Astrocyte of the hippocampus (primary cell): ENCODE data around the gene VWA8.
"Not testable (repeated sequence)": the region's sequence is repeated elsewhere in the genome, so short reads cannot be mapped to it uniquely, and the experiment has no call there.

ENCODE experiments used
- DNase-seq: peaks from one replicate; pipeline ENCODE4 v3.0.0; 2011; ENCODE audit warnings: low read depth, low spot score

Gene VWA8

DNA sequence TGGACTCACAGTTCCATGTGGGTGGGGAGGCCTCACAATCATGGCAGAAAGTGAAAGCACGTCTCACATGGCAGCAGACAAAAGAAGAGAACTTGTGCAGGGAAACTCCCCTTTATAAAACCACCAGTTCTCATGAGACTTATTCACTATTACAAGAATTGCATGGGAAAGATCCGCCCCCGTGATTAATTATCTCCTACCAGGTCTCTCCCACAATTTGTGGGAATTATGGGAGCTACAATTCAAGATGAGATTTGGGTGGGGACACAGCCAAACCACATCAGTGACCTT lies 157.5 kb downstream of the VWA8 start:
- not testable (repeated sequence) for DNase-seq

DNA sequence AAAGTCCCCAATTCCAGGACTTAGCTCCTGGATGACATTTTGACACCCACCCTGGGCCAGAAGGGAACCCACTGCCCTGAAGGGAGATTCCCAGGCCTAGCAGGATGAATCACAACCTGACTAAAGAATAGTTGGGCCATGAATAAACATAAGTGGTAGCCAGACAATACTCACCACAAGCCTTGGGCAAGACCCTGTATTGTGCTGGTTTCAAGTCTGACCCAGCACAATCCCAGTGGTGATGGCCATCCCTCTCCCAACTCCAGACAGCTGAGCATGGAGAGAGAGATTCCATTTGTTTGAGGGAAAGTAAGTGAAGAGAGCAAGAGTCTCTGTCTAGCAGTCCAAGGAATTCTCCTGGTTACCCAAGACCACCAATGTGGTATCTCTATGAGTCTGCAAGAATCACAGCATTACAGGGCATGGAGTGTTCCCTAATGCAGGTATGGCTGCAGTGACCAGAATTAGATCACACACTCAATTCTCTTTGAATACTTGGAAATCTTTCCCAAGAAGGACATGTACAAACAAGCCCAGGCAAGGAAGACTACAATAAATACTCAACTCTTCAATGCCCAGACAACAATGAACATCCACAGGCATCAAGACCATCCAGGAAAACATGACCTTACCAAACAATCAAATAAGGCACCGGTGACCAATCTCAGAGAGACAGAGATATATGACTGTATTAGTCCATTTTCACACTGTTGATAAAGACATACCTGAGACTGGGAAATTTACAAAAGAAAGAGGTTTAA lies 158.0 kb downstream of the VWA8 start:
- peak; percentile 79 for DNase-seq

DNA sequence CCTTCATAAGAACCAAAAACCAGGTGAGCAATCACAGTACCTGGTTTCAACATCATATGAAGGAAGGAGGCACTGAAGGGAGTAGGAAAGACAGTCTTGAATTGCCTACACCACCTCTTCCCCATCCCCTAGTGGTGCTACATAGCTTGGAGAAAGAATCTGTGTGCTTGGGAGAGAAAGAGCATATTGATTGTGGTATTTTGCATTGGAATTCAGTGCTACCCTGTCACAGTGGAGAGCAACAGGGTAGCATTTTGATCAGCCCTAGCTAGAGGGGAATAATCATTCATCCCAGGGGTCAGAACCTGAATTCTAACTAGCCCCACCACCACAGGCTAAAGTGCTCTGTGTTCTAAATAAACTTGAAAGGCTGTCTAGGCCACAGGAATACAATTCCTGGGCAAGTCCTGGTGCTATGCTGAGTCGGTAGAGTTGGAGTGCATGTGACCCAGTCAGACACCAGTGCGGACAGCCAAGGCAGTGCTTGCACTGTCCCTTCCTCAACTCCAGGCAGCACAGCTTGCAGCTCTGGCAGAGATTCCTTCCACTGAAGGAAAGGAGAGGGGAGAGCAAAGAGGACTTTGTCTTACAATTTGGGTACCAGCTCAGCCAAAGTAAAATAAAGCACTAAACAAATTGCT lies 158.7 kb downstream of the VWA8 start:
- DNase-seq = peak; percentile 49

DNA sequence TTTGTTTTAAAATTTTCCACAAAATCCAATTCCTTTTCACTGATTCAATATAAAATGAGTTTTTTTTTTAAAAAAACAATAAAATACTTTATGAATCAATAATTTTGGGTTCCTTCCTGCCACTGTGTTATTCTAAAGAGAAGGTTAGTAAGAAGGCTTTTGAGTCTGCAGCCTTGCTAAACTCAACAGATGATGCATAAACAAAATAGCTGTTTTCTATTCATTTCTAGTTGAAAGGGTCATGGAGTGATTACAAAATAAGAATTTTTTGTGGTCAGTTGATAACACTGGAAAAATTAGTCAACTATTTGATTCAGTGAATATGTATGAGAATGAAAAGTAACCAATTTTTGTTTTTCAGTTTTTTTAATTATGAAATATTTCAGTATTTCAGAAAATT lies 169.9 kb downstream of the VWA8 start:
- DNase-seq = no peak

DNA sequence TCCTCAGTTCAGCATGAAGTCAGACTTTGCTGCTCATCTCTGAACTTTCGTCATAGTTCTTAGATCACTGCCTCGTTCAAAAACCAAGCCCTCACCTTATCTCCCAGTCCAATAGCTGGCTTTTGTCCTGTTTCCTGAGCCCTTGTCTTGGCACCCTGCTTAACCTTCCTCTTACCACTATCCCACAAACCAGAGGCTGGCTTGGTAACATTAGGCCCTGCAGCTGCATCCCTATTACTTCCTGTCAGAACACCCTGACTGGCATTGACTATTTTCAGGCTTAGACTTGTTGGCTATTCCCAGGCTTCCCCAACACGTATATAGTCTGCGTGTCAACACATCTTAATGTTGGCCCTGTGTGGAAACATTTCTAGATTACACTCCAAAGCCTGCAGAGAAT lies 172.4 kb downstream of the VWA8 start:
- no peak for DNase-seq

DNA sequence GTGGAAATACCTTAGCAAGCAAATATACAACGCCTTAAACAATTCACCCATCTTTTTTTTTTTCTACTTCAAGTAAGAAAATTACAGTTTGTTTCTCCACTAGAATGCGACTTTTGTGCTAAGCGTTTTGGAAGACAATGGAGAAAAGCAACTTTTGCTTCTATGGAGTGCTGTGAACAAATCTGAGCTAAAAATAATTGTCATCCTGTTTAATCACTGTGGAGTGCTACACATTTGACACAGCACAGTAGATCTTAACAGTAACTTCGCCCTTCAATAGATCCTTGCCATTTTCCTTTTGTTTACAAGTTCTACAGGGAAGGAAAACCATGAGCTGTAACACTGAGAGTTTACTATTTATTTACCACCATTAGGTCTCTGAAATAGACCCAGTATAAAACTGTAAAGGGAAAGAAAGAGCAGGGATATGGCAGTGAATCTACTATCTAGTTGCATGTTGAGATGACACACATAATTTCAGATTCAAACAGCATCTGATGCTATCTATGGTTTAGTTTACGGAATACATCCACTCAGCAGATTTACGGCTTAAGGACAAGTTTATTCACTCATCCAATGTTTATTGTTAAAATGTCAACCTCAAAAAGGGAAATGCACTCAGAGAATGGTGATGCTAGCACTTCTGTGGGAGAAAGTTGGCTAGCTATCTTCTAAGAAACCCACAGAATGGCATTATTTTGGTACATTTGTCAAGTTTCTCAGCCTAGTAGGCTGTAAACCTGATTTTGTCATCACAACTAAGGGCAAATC lies 175.3 kb downstream of the VWA8 start:
- DNase-seq = no peak

DNA sequence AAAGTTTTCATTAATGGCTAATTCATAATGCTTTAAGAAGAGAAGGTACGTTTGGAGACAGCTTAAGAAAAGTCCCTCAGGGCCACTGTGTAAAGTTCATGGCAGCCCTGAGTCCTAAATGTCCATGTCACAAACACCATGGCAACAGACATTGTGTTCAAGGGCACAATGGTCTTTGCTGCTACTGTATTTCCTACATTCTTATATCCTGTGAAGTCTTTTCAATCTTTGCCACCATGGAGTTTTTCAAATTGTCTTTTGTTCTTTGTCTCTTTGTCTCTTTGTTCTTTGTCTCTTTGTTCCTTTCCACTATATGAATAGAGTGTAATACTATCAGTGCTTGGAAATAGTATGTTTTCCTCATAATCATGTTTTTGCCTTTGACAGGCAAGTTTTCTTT lies 178.8 kb downstream of the VWA8 start:
- DNase-seq = no peak

DNA sequence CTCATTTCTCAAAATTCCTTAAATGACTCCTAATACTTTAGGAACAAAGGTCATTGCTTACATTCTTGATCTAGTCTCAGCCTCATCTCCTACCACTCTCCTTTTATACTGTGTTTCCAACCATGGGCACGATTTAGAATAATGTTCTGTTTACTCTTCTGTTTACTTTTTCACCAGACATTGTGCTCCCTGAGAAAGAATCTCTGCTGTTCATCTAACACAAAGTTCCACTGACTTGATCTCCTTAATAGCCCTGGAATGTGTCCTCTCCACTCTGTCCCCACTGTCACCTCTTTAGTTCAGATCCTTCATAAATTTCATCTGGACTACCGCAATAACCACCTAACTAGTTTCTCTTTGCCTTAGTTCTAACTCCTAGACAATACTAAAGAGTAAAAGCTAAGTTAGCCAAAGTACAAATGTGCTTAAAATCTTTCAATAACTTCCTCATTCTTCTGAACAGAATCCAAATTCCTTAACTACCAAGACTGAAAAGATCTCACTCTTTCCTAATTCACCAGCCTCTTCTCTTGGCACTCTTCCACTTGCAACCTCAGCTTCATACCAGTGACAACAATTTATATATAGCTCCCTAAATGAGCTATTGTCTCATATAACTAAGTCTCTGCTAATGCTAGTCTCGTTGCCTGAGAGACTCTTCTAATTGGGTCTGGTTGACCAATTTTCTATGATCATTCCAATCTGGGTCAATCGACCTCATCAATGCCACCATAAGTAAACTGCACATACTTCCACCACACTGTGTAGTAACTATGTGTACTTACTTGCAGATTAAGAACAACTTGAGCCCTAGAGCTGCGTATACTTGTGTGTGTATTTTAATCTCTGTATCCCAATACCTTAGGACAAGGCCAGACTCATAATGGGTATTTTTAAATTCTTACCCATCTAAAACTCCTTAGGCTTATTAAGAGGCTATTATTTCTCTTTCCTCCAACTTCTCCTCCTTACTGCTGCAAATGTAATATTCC lies 179.9 kb downstream of the VWA8 start:
- DNase-seq = peak; percentile 75

DNA sequence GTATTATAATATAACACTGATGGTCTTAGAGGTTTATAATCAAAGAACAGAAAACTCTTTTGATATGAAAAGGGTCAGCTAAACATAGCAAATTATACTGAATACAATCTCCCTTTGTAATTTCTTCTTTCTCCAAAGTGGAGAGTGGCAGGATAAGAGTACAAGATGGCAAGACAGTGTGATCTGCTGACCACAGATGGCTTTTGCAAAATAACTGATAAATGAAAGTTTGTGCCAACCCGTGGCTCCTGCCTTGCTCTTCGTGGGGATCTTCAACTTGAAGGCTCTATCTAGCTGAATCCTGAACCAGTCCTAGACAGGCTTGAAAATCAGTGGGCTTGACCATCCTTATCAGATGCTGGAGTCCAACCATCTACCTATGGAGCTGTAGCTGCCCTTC lies 185.7 kb downstream of the VWA8 start:
- DNase-seq = no peak

DNA sequence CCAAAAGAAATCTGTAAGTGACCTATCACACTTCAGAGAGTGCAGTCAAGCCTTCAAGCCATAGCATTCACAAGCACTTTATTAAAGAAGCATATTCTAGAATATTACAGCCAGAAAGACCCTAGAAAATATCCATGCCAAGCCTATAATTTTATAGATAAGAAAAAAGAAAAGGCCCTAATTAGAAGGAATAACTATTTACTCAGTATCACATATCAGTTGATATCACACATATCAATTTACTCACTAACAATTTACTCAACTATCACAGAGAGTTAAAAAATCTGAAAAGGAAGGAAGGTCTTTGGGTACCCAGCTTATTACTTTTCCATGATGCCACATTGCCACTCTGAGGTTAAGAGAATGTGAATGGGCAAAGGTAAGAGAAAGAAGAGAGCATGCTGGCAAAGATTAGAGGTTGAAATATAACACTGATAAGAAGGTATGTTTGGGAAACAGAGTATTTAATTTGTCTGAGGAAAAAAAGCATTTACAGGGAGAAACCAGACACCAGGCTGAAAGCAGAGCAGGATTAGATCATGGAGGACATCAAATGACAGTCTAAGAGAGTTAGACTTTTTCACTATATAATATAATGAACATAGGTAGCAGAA lies 186.2 kb downstream of the VWA8 start:
- no peak for DNase-seq

DNA sequence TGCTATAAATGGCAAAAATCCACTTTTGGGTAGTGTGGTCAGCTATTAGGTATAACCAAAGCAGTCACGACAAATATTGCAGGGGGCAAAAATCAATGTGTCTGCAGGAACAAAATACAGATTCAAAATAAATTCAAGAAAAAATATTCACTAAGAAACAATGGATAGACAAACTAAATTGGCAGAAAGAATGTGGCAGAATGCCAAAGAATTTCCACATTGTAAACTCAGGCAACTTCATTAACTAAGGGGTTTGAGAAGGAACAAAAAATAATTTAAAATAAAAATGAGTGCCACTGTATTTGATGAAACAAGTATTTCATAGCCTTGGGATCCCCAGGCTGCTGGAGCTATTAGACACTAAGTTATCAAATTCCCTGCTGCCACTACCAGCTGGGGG lies 193.1 kb downstream of the VWA8 start:
- DNase-seq = peak; percentile 54

DNA sequence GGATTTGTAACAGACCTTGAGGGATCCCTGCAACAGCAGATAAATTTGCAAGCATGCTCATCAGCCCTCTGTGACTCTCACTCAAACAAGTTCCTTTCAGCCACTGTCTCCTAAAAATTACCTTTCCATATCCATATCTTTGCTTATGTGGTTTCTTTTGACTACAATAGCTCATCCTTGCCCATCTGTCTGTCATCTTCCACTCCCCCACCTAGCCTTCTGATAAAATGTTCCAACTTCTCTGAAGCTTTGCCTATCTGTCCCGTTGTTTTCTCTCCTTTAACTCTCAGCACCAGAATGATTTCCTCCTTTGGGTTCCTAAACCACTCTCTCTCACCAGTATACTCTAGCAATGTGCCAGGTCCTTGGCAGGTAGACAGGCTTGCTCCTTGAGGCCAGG lies 194.5 kb downstream of the VWA8 start:
- no peak for DNase-seq

DNA sequence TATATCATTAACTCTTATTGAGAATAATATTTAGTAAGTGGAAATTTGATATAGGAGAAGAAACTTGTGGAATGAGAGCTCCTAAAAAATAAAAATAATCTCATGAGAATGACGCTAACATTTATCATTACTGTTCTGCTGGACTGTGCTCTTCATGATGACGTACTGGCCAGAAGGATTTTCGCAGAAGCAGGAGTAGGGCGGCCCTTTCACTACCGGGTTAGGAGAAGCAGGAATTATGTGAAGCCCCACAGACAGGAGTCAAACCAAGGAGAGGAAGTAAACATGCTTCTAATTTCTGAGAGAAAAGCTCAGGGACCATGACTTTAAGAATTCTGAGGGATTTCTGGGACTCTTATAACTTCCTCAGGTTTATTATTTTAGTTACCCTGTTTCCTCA lies 195.1 kb downstream of the VWA8 start:
- no peak for DNase-seq

DNA sequence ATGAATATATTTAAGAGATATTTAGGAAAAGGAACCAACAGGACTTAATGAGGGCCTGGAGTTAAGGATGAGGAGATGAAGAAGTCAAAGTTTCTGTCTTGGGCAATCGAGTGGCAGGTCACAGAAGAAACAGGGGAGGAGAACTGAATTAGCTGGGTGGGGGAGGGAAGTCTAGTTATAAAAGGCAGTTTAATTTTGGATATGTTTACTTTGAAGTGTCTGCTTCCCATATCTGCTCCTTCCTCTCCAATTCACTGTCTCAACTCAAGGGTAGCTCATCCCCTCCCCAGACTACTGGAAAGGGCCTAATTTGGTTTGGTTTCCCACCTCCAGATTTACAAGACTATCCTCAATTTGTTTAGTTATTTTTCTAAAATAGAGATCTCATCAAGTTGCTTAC lies 195.9 kb downstream of the VWA8 start:
- no peak for DNase-seq

DNA sequence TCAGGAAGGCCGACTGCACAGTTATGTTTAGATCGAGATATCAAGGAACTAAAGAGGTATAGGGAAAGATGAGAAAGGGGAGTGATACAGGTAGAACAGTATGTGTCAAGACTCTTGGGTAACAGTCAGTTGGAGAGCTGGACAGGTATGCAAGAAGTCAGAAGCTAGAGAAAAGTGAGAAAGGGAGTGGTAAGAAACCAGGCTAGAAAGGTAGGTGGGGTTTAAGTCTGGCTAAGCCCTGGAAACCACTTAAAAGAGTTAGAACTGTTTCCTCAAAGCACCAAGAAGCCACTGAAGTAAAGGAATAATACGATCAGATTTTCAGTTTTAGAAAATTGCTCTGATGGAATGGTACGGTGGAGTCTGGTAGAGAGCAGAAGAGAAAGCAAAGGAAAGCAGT lies 196.4 kb downstream of the VWA8 start:
- no peak for DNase-seq

DNA sequence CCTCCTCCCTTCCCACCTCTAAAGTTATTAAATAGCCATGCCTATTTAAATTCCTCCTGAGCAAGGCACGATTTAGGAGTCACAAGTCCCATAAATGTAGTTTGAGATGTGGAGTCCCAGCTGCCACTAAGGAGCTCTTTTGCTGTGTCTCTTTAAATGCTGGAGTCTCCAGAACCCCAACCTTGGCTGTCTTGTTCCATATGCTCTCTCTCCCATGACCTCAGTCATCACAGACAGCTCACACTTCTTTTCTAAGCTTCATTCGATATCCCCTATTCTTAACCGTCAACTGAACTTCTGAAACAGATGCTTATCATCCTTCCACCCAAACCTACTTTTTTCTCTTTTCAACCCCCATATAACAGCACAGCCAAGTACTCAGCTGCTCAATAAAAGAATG lies 197.1 kb downstream of the VWA8 start:
- no peak for DNase-seq

DNA sequence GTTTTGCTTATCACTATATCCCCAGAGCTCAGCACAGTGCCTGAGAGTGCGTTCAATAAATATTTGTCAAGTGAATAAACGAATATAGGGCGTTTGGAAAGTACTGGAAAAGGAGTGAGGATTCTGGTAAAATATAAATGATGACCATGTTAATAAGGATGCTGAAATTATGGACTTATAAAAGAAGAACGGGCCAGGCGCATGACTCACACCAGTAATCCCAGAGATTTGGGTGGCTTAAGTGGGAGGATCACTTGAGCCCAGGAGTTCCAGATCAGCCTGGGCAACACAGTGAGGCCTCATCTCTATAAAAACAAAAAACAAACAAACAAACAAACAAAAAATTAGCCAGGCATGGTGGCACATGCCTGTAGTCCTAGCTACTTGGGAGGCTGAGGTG lies 198.1 kb downstream of the VWA8 start:
- no peak for DNase-seq

DNA sequence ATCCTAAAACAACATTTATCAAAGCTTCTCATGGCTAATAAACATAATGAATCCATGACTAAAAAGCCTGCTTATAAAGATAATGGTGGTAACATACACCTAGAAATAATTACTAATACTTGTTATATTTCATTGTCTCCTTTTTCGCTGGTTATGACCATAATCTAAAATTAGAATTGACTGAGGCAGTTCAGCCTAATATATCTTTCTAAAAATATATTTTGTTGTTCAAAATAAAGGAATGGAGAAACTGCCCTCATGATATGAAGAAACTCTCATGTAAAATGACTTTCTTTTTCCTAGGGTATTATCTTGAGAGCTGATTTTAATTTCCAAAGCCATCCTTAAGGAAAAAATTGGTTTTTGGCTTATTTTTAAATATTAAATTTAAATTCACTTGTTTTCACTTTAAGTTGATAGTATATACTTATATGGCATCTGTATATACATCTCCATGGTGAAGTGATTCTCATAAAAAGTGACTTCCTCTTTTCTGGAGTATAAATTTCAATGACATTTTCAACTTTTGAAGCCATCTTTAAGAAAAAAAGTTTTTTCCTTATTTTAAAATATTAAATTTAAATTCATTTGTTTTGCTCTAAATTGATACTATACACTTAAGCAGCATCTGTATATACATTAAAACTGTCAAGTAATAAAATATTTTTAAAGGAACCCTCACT lies 204.6 kb downstream of the VWA8 start:
- DNase-seq = no peak

DNA sequence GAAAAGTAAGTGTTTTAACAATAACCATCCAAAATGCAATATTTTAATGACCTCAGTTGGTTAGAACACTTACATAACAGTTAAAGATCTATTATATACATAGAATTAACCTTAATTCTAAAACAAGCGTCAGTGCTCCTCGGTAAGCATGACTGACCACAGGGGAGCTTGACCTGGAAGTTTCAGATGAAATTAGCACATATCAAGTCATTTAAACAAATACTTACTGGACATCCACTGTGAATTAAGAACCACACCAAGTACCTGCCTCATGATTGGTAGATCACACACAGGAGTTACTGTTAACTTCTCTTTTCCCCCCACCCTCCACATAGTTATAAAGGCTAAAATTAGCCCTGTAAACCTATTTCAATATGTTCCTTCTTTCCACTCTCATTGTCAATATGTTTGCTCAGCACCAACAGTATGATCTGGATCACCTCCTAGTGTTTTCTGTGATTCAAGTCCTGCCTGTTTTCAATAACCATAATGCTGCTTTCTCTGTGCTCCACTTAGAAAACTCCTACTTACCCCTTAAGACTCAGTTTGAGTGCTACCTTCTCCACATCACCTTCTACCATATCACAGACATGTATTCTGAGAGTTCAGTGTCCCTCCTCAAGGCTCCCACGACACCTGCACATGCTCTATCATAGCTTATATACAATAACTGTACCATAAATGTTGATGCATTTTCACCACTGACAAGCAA lies 209.0 kb downstream of the VWA8 start:
- no peak for DNase-seq

DNA sequence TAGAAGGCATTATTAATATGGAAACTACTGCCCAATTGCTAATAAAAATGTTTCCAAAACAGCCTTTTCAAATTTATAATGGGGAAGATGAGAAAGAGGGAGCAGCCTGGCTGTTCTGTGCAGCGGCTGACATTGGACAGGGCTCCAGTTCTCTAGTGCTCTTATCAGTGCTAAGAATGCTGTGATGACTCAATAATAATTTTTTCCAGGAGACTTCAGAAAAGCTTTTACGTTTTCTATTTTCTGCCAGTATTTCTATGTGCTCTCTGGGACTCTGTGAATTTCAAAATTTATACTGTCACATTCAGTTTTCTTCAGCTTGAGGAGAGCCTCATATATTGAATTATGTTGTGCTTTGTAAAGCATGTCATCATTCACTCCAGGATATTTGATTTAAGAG lies 209.6 kb downstream of the VWA8 start:
- peak; percentile 56 for DNase-seq
